ENCODE measurements around the gene TFPI.

Gene TFPI

GRCh38 chr2:187509667-187510417 is 44.4 kb downstream of the TFPI start:
- no peak overlapping the region for H3K4me3 ChIP-seq (ENCODE audit: low read length)
- no peak for TF ChIP-seq ZNF274 (IDR thresholded peaks at IDR 0.05; ENCODE audit: low read depth, low read length)

GRCh38 chr2:187506416-187506815 is 47.8 kb downstream of the TFPI start:
- TF ChIP-seq ZNF274 (IDR thresholded peaks at IDR 0.05; ENCODE audit: low read depth, low read length) = no peak

DNA sequence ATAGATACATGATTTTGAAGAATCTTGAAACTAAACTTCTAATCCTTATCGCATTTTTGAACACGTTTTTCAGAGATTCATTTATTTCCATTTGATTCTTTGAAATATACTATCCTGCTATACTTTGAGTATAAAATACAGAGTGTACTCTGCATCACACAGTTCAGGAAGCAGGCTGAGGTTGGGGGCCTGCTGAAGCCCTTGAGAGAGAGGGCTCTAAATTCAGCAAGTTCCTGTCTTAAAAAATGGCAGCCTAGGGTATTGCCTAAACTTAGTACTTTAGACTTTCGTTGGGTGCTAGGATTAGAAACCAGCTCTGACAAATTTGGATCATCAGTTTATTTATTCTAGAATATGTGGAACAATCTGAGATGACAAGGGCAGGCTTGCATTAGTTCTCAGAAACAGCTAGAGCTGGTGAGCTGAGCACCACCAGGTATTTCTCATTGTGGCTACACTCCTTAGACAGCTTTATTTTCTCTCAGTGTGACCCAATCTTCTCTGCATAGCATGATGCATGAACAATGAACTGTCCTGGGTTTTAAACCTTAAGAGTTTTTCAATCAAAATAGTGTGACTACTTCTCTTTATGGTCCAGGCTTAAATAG is 49.1 kb downstream of the TFPI start:
- no peak overlapping the region for H3K4me3 ChIP-seq (ENCODE audit: low read length)
- TF ChIP-seq ZNF274 (IDR thresholded peaks at IDR 0.05; ENCODE audit: low read depth, low read length) = no peak

More at GRCh38 chr2:187506416-187506815, 47.8 kb downstream of the TFPI start:
- H3K4me3 ChIP-seq (ENCODE audit: low read length) = no peak overlapping the region

DNA sequence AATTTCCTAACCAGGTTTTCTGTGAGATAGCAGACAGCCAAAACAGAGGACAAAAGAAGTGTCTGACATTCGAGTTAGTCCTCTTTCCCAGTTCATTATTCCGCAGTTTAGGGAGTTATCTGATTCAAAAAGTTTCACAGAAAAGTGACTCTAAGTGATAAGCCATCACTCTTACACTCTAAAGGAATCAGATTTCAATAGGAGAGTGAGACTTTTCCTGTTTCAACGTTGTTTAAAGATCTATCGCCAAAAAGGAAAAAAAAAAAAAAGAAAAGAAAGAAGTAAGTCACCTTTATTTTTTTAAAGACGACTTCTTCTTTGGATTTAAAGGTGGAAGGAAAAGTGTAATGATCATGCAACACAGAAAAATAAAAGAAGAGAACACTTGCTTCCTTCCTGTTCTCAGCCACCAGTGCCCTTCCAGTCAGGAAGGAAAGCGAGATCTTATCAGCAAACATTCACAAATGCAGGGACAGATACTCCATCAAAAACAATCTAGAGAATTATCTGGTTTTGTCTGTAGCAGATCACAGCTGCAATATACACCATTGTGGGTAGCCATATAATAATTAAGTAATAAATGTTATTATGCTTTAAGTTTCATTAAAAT is 49.8 kb downstream of the TFPI start:
- H3K4me3 ChIP-seq (ENCODE audit: low read length) = no peak overlapping the region

GRCh38 chr2:187503700-187504099 is 50.5 kb downstream of the TFPI start:
- no peak for TF ChIP-seq ZNF274 (IDR thresholded peaks at IDR 0.05; ENCODE audit: low read depth, low read length)
- no peak overlapping the region for H3K4me3 ChIP-seq (ENCODE audit: low read length)

More for the DNA sequence above, 49.8 kb downstream of the TFPI start:
- no peak for TF ChIP-seq ZNF274 (IDR thresholded peaks at IDR 0.05; ENCODE audit: low read depth, low read length)

DNA sequence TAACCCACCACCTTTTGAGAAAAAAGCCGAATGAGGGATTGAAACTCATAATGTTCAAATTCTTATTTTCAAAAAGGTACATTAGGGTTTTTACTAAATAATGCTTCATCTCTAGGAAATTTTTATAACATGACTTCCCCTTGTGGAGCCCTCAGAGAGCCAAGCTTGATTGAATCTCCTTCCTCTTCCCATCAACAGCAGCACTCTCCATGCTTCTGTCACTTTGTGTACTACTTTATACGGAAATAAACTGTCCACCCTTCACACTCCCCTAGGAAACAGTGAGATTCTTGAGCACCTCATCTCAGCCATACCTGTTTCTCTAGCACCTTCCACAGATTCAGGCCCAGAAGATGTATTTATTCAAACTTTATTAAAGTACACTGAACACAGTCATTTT is 51.8 kb downstream of the TFPI start:
- TF ChIP-seq ZNF274 (IDR thresholded peaks at IDR 0.05; ENCODE audit: low read depth, low read length) = no peak
- H3K4me3 ChIP-seq (ENCODE audit: low read length) = no peak overlapping the region

GRCh38 chr2:187500585-187501359 is 53.5 kb downstream of the TFPI start:
- TF ChIP-seq ZNF274 (IDR thresholded peaks at IDR 0.05; ENCODE audit: low read depth, low read length) = no peak
- no peak overlapping the region for H3K4me3 ChIP-seq (ENCODE audit: low read length)

DNA sequence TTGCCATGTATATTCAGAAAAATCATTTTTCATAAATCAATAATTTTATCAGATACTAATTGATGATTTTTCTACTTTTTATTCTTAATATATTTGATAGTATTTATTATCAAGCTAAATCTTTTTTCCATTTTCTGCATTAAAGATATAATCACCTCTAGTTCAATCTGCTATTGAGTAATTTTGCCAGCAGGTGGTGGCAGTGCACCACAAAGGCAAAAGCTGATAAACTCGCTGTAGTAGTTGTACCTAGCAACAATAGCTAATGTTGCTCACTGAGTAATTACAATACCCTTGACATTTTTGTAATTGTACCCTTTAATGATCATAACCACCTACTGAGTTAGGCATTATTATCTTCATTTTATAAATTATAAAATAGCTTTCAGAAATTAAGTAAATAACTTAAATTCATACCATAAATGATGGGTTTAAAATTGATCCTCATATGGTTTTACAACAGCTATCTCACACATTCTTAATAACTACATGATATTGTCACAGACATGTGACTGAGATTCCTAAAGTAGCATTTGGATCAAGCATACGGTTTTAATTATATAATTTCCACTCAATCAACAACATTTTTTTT is 54.2 kb downstream of the TFPI start:
- no peak overlapping the region for H3K4me3 ChIP-seq (ENCODE audit: low read length)
- no peak for TF ChIP-seq ZNF274 (IDR thresholded peaks at IDR 0.05; ENCODE audit: low read depth, low read length)

GRCh38 chr2:187497858-187498463 is 56.3 kb downstream of the TFPI start:
- H3K4me3 ChIP-seq (ENCODE audit: low read length) = no peak overlapping the region
- no peak for TF ChIP-seq ZNF274 (IDR thresholded peaks at IDR 0.05; ENCODE audit: low read depth, low read length)

DNA sequence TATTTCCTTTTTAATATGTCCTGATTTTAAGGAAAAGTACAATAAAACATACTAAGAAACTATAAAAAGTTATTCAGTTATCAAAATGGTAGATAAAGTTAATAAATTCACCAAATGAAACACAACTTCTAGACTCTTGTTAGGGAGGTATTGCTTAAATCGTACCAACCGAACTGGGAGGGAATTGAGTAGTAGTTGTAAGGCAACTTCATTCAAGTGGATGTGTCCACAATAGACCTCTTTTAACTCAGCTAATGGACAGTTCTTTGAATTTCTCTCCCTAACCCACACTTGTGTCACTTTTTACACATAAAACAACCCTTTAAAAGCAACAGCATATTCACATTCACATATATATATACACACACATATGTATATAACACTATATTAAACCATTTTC is 57.1 kb downstream of the TFPI start:
- no peak overlapping the region for H3K4me3 ChIP-seq (ENCODE audit: low read length)
- no peak for TF ChIP-seq ZNF274 (IDR thresholded peaks at IDR 0.05; ENCODE audit: low read depth, low read length)

DNA sequence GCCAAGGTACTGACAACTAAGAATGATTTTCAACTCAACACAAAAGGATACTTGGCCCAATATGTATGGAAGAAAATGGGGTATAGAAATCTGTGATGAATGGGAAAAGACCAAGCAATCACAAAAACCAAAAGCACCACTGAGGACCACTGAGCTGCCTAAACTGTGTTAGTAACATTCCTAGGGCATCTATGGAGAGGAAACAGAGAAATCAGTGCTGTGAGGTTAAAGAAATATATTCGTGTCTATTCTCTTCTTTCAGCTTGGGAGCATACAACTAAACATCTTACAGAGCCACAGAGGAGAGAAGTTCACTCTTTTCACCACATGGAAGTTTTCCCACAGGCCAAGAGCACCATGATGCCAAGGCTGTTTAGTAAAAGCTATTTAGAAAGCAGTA is 58.9 kb downstream of the TFPI start:
- H3K4me3 ChIP-seq (ENCODE audit: low read length) = no peak overlapping the region
- no peak for TF ChIP-seq ZNF274 (IDR thresholded peaks at IDR 0.05; ENCODE audit: low read depth, low read length)

GRCh38 chr2:187493877-187494568 is 60.2 kb downstream of the TFPI start:
- TF ChIP-seq ZNF274 (IDR thresholded peaks at IDR 0.05; ENCODE audit: low read depth, low read length) = no peak

DNA sequence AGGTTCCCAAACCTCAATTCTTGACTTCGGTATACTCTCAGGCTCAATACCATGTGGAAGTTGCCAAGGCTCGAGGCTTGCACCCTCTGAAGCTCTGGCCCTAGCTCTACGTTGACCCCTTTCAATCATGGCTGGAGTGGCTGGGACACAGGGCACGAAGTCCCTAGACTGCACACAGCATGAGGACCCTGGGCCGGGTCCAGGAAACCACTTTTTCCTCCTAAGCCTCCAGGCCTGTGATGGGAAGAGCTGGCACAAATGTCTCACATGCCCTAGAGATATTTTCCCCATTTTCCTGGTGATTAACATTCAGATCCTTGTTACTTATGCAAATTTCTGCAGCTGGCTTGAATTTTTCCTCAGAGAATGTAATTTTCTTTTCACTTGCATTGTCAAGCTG is 61.1 kb downstream of the TFPI start:
- TF ChIP-seq ZNF274 (IDR thresholded peaks at IDR 0.05; ENCODE audit: low read depth, low read length) = no peak
- H3K4me3 ChIP-seq (ENCODE audit: low read length) = no peak overlapping the region

More at GRCh38 chr2:187493877-187494568, 60.2 kb downstream of the TFPI start:
- no peak overlapping the region for H3K4me3 ChIP-seq (ENCODE audit: low read length)

Data from GM08714 (cell line).